Measurements from ENCODE around the gene MORN4.

DNA sequence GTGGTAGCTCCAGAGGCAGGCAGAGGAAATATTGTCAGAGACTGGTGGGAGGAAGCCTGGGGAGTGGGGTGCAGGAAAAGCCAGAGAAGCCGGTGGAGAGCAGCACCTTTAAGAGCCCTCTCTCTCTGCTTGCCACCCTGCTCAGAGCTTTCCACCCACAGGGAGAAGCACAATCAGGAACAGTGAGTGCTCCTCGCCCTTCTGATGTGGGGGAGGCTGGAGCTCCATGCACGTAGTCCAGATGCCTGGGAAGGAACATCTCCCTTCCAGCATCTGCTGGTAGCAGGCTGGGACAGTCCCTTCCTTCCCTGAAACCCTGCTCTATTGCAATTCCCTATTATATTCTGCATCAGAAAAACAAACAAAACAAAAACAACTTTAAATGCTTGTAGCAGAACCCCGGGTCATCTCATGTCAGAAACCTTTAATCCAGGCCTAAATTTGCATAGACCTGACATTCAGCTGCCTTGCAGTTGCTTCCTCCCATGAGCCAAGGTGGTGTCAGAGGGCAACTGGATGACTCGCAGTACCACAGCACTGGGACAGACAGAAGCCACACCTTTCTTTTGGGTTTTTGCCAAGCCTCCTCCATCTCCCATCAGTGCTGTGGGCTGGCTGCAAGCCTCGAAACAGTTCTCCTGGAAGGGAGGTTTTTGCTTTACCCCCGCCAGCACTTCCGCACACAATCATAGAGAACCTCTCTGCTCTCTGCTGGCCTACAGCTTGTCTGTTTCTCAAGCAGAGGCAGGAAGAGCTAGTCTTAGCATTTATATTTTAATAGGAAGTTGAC is 40.6 kb upstream of the MORN4 start:
- TF ChIP-seq, protein P1, sequence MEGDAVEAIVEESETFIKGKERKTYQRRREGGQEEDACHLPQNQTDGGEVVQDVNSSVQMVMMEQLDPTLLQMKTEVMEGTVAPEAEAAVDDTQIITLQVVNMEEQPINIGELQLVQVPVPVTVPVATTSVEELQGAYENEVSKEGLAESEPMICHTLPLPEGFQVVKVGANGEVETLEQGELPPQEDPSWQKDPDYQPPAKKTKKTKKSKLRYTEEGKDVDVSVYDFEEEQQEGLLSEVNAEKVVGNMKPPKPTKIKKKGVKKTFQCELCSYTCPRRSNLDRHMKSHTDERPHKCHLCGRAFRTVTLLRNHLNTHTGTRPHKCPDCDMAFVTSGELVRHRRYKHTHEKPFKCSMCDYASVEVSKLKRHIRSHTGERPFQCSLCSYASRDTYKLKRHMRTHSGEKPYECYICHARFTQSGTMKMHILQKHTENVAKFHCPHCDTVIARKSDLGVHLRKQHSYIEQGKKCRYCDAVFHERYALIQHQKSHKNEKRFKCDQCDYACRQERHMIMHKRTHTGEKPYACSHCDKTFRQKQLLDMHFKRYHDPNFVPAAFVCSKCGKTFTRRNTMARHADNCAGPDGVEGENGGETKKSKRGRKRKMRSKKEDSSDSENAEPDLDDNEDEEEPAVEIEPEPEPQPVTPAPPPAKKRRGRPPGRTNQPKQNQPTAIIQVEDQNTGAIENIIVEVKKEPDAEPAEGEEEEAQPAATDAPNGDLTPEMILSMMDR (IDR thresholded peaks at IDR 0.05) = no peak
- TF ChIP-seq POLR2A (IDR thresholded peaks at IDR 0.05) = no peak

Measured in heart left ventricle (tissue), 13 donors.